HG03469 (cell line): ENCODE data around the gene PPIE.

Experiments used
- ATAC-seq: cut with Tn5 transposase; IDR thresholded peaks from one replicate; pipeline ENCODE4 v1.9.1; 2021; ENCODE audit warnings: mild to moderate bottlenecking, moderate library complexity, moderate number of reproducible peaks; ENCODE audit not compliant: unreplicated experiment

Gene PPIE

GRCh38 chr1:39738622-39739366 is at the start of gene PPIE:
Gene PPIE, plus strand, starts transcription at chr1:39738882. Its CDS starts 19 bp downstream, at chr1:39738901.
- no peak for ATAC-seq

- ATAC-seq = no peak
Measured at GRCh38 chr1:39689214-39689613, 49.5 kb upstream of the PPIE start.

GRCh38 chr1:39689635-39690034 is 49.0 kb upstream of the PPIE start:
- ATAC-seq = no peak

GRCh38 chr1:39690225-39690624 is 48.5 kb upstream of the PPIE start:
- no peak for ATAC-seq

GRCh38 chr1:39690794-39691382 is 47.8 kb upstream of the PPIE start:
- ATAC-seq = no peak

GRCh38 chr1:39691383-39692151 is 47.1 kb upstream of the PPIE start, which contains the start of gene HPCAL4:
Gene HPCAL4, minus strand, starts transcription at chr1:39691433. Its CDS starts 6,830 bp downstream, at chr1:39684603.
- no peak for ATAC-seq

- ATAC-seq = no peak
Measured at GRCh38 chr1:39692152-39693074, 46.3 kb upstream of the PPIE start.

GRCh38 chr1:39694026-39694425 is 44.7 kb upstream of the PPIE start:
- ATAC-seq = no peak

- ATAC-seq = no peak
Measured at GRCh38 chr1:39695016-39695415, 43.7 kb upstream of the PPIE start.

GRCh38 chr1:39696448-39696847 is 42.2 kb upstream of the PPIE start:
- no peak for ATAC-seq

- ATAC-seq = no peak
Measured at GRCh38 chr1:39698568-39698967, 40.1 kb upstream of the PPIE start.

- no peak for ATAC-seq
Measured at GRCh38 chr1:39699419-39699818, 39.3 kb upstream of the PPIE start.

- ATAC-seq = no peak
Measured at GRCh38 chr1:39700348-39700747, 38.3 kb upstream of the PPIE start.

GRCh38 chr1:39701049-39701439 is 37.6 kb upstream of the PPIE start:
- no peak for ATAC-seq

- ATAC-seq = no peak
Measured at GRCh38 chr1:39704757-39705156, 33.9 kb upstream of the PPIE start.

GRCh38 chr1:39707506-39707905 is 31.2 kb upstream of the PPIE start:
- no peak for ATAC-seq

GRCh38 chr1:39711104-39711965 is 27.3 kb upstream of the PPIE start:
- no peak for ATAC-seq

GRCh38 chr1:39711966-39712340 is 26.7 kb upstream of the PPIE start:
- no peak for ATAC-seq

- no peak for ATAC-seq
Measured at GRCh38 chr1:39713557-39713956, 25.1 kb upstream of the PPIE start.

GRCh38 chr1:39717809-39718208 is 20.9 kb upstream of the PPIE start:
- no peak for ATAC-seq
